GM18502 (cell line): ENCODE measurements around the gene OR52K2.
"Not testable (repeated sequence)": the region's sequence is repeated elsewhere in the genome, so short reads cannot be mapped to it uniquely, and the experiment has no call there.

Experiments
- ATAC-seq: cut with Tn5 transposase; IDR thresholded peaks from one replicate; pipeline ENCODE4 v1.9.1; 2021; ENCODE audit warnings: mild to moderate bottlenecking; ENCODE audit not compliant: unreplicated experiment, poor library complexity

The OR52K2 gene

DNA sequence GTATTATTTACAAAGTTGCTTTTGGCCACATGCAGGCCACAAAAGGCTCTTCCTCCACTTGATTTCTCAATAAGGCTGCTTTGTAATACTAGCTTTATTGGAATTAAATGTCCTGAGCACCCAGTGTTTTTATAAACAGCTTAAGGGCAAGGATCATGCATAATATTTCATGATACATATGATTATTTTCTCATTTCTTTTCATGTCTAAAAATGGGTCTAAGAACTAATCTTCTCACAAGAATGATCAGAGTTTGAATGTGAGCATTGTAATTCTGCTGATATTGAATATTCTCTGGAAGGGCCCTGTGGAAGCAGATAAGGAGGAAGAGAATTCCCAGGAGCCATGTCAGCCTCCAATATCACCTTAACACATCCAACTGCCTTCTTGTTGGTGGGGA lies at the start of gene OR52K2:
OR52K2 (plus strand) TSS at position 301 of the 400 bp plus-strand sequence; CDS start at position 346, 45 bp downstream.
- no peak for ATAC-seq

DNA sequence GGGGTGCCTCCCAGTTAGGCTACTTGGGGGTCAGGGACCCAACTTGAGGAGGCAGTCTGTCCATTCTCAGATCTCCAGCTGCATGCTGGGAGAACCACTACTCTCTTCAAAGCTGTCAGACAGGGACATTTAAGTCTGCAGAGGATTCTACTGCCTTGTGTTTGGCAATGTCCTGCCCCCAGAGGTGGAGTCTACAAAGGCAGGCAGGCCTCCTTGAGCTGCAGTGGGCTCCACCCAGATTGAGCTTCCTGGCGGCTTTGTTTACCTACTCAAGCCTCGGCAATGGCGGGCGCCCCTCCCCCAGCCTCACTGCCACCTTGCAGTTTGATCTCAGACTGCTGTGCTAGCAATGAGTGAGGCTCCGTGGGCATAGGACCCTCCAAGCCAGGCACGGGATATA lies 42.9 kb upstream of the OR52K2 start:
- not testable (repeated sequence) for ATAC-seq

DNA sequence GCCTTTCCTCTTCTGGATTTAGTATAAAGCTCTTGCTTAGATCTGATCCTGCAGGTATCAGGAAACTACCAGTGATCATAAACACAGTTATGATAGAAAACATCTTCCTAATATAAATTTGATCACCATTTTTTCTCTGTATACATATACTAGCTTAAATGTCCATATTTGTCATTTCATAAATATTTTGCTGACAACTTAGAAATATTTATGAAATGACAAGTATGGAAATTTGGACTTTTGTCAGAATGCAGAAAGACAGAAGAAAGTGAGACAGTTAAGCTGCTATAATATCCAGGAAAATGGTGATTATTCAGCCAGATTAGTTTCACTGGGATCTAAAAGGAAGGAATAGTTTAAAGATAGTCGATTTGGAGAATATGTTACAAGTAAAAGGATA lies 32.8 kb upstream of the OR52K2 start:
- no peak for ATAC-seq

DNA sequence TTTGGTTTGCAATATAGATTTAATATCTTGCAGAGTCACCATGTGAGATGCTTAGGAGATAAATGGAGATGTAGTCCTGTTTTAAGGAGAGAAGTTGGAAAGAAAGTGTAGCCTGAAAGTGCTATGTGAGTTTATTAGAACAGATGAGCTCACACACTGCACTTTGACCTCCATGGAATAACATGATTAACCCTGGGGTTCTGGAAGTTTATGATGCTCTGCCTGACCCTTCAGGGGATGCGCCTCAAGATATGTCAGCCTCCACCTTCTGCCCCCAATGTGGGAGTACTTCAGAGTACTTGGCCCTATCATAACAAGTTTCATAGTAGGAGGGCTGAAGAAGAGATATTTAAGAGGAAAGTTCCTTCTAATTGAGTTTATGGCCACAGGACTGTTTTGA lies 32.3 kb upstream of the OR52K2 start:
- no peak for ATAC-seq

- no peak for ATAC-seq
Measured at GRCh38 chr11:4418403-4418802, 30.7 kb upstream of the OR52K2 start.

- ATAC-seq, result no peak
Measured at GRCh38 chr11:4430051-4430450, 19.0 kb upstream of the OR52K2 start.

- ATAC-seq, result no peak
Measured at GRCh38 chr11:4433856-4434255, 15.2 kb upstream of the OR52K2 start.

DNA sequence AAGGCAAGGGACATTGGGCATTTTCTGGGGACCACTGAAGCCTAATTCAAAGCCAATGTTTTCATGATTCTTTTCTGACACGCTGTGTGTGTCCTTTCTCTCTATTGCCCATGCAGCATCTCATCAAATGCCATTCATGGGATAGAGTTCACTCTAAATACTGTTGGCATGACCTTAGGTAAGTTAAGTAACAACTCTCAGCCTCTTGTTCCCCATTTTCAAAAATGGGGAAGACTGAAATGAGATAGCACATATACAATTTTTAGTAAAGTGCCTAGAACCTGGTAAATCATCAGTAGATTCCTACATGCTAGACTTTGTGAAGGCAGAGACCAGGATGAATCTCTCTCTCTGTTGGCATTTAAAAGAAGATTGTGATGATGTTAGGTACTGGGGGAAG lies 12.7 kb upstream of the OR52K2 start:
- ATAC-seq, result no peak

GRCh38 chr11:4441515-4441914 lies 7.6 kb upstream of the OR52K2 start:
- ATAC-seq, result no peak

- ATAC-seq, result no peak
Measured at GRCh38 chr11:4443232-4443891, 5.7 kb upstream of the OR52K2 start.

- no peak for ATAC-seq
Measured at GRCh38 chr11:4453118-4453517, 4.0 kb downstream of the OR52K2 start.

DNA sequence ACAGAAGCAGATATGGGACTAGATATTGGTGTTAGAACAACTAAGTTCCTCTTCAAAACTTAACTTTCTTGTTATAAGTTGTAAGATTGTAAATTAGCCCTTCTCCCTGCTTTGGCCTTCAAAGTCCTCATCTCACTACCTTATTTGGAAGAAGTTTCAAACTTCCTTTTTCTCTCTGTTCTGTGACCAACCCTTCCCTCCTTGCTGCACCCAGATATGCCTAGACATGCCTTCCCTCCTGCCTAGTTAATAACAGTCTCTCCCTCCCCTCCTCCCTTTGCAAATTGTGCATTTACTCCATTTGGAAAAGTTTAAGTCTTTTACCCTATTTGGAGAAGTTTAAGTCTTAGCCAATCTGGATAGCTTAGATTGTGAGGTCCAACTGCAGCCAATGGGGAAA lies 4.9 kb downstream of the OR52K2 start:
- ATAC-seq, result no peak

- ATAC-seq, result no peak
Measured at GRCh38 chr11:4455419-4455818, 6.3 kb downstream of the OR52K2 start.

GRCh38 chr11:4459500-4459899 lies 10.4 kb downstream of the OR52K2 start:
- peak; percentile 71 for ATAC-seq

GRCh38 chr11:4460151-4460550 lies 11.1 kb downstream of the OR52K2 start:
- ATAC-seq, result no peak

DNA sequence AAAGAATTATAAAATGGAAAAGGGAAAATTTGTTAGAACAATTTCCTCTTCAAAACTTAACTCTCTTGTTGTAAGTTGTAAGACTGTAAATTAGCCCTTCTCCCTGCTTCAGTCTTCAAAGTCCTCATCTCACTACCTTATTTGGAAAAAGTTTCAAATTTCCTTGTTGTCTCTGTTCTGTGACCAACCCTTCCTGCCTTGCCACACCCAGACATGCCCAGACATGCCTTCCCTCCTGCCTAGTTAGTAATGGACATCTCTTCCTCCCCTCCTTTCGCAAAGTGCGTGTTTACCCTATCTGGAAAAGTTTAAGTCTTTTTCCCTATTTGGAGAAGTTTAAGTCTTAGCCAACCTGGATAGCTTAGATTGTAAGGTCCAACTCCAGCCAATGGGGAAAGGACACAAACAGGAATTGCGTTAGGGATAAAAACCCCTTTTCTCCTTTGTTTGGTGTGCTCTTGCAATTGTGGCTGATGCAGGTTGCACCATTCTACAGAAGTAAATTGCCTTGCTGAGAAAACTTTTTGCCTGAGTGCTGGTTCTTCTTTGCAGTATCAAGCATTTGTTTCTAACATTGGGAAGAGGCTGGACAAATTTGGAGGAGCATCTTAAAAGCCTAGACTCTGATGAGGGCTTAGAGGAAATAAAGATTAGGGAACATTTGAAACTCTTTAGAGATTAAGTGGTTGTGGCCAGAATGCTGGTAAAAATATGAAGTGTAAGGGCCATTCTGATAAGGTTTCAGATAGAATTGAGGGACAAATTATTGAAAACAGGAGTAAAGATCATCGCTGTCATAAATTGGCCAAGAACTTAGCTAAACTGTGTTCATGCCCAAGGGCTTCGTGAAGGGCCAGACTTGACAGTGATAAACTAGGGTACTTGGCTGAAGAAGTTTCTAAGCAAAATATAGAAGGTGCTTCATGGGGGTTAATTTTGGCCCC lies 15.4 kb downstream of the OR52K2 start:
- ATAC-seq, result no peak

DNA sequence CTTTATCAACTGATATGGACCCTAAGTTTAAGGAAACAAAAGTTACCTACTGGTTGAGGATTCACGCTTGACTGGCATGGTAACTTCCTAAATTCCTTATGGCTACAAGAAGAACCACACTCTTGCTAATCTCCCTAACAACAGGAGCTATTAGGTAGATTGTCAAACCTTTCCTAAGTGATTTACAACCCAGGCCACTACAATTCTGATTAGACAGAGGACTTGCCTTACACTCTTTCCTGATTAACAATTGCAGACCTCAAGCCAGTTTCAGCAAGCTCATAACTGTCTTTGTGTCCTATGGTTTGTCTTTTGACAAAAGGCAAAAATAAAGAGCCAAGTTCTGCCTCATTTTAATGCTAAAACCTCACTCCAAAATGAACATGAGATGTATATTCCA lies 16.3 kb downstream of the OR52K2 start:
- no peak for ATAC-seq

GRCh38 chr11:4466131-4466870 lies 17.2 kb downstream of the OR52K2 start:
- ATAC-seq, result no peak

GRCh38 chr11:4466871-4467442 lies 17.9 kb downstream of the OR52K2 start:
- no peak for ATAC-seq

- no peak for ATAC-seq
Measured at GRCh38 chr11:4467811-4468606, 18.9 kb downstream of the OR52K2 start.
